ENCODE measurements around the gene PCNT.

The PCNT gene

DNA sequence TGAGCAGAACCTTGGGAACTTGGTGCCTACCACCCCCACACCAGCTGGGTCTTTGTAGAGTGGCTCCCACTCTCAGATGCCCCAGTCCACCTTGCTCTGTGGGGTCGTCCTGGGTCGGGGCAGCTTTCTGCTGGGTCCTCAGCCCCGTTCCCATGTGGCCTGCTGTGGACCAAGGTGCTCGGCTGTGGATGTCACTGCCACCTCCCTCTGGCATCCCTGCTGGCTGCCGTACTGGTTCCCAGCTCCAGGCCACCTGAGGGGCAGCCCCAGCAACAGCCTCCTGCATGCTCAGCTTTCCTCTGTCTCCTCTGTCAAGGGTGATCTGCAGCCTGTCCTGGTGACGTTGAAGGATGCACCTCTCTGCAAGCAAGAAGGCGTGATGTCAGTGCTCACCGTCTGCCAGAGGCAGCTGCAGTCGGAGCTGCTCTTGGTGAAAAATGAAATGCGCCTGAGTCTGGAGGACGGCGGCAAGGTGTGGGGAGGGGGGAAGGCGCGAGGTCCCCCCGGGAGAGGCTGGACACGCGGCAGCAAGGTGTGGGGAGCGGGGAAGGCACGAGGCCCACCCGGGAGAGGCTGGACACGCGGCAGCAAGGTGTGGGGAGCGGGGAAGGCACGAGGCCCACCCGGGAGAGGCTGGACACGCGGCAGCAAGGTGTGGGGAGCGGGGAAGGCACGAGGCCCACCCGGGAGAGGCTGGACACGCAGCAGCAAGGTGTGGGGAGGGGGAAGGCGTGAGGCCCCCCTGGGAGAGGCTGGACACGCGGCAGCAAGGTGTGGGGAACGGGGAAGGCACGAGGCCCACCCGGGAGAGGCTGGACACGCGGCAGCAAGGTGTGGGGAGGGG is 88.8 kb downstream of the PCNT start:
- no peak for DNase-seq

DNA sequence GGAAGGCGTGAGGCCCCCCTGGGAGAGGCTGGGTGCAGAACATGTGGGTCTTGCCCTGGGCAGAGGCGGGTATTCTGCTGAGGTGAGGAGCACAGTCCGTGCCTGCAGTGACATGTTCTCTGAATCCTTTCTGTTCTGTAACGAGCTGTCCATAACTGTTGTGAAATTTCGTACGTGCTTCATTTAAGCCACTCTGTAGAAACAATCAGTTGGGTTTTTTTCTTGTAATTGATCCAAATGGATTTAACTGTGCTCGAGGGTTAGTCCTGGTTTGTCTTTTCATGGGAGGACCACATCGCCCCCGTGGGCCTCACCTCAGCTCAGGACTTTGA is 89.4 kb downstream of the PCNT start:
- DNase-seq, result no peak

DNA sequence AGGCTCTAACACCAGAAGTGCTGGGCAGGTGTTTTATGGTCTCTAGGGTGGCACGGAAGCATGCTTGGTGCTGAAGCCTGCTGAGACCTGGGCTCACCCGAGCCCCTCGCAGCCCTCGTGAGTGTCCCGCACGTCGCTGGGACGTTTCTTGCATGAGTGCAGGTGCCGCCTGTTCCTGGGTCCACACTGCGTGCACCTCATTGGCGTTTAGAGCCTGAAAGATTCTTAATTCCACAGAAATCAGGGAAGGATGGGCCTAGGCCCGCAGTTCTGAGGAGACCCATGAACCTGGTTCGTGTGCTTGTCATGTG is 91.0 kb downstream of the PCNT start:
- DNase-seq, result no peak

DNA sequence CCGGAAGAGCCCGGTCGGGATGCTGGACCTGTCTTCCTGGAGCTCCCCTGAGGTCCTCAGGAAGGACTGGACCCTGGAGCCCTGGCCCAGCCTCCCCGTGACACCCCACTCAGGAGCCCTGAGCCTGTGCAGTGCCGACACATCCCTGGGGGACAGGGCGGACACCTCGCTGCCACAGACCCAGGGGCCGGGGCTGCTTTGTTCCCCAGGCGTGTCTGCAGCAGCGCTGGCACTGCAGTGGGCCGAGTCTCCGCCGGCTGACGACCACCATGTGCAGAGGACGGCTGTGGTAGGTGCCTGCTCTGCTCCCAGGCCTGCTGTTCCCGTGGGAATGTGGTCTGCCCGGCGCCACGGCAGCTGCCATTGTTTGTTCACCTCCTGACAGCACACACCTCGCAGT is 92.6 kb downstream of the PCNT start:
- DNase-seq, result no peak

DNA sequence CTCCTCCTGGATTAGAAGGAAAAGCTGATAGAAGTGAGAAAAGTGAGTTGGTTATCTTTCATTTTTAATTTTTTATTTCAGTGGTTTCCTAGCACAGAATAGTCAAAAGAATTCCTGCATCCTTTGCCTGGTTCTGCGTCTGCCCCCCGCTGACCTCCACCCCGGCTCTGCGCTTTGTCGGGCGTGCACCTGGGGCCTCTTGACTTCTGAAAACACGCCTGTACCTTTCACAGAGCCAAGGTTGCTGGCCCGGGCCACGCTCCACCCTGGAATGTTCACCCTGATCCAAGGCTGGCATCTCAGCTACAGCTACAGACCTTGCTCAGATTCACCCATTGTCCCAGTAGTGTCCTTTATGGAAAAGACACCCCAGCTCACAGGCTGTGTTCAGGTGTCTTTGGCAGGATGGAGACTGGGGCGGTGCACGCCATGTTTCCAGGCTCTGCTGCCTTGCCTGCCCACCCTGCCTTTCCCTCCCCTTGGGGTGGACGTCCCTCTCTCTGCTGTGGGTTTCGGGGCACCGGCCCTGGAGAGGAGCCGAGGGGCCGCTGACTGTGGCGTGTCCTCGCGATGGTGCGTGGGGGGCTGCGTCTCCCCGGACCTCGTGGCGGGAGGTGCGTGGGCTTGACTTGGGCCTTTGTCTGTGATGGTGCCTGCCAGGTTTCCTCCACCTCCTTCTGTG is 94.5 kb downstream of the PCNT start:
- no peak for DNase-seq

DNA sequence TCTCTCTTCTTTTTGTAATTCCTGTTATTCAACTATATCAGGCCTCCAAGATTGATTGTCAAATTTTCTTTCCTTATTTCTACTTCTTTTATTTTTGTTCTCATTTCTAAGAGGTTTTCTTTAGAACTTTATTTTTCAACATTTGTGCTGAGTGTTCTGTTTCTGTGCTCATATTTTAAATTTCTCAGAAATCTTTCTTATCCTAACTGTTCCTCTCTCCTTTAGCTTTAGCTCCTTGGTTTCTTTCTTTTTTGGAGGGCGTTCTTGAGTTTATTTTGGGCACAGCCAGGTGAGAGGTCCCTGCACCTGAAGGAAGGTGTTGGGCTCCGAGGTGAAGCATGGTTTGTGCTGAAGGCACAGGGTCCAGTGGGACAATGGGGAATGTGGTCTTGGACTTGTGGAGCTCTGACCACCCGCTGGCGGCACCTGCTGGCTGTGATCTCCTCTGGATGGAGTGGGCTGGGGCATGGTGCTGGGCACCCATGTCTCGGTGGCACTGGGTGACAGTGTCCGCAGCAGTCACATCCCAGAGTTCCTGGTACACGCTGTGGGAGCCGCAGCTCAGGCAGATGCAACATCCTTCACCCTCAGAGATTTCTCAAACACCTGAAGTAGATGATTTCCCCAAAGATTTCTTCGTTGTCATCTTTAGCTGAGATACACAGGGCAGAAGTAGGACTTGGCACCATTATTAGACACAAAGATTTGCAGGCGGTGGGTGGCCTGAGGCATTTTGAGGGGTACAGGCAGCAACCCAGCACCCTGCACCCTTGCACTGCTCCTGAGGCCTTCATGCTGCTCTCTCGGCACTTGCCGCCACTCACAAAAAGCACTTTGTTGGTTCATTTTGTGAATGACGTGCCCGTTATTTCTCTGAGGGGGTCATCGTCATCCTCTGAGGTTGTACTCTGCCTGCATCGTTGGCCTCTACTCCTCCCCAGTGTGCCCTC is 96.6 kb downstream of the PCNT start:
- no peak for DNase-seq

DNA sequence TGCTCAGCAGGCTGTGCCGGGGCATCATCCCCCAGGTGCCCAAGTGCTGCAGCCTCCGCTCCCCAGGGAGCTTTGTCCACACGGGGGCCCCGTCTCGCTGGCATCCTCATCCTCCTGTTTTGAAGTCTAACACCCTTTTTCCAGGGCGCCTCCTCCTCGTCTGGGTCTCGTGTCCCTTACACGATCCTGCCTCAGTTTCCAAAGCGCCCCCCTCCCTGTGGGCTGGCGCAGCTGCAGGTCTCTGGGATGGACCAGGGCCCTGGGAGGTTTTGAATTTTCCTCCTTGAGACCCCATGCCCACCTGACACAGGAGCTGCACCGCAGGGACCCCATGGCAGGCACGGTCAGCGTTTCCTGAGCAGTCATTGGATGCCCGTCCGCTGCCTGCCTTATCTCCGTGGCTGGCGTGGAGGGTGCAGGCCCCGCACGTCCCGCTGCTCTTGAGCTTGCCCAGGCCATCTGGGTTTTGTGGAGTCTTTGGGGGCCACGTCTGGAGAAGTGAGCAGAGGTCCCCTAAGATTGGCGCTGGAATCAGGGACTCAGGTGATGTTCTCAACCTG is 97.3 kb downstream of the PCNT start:
- no peak for DNase-seq

DNA sequence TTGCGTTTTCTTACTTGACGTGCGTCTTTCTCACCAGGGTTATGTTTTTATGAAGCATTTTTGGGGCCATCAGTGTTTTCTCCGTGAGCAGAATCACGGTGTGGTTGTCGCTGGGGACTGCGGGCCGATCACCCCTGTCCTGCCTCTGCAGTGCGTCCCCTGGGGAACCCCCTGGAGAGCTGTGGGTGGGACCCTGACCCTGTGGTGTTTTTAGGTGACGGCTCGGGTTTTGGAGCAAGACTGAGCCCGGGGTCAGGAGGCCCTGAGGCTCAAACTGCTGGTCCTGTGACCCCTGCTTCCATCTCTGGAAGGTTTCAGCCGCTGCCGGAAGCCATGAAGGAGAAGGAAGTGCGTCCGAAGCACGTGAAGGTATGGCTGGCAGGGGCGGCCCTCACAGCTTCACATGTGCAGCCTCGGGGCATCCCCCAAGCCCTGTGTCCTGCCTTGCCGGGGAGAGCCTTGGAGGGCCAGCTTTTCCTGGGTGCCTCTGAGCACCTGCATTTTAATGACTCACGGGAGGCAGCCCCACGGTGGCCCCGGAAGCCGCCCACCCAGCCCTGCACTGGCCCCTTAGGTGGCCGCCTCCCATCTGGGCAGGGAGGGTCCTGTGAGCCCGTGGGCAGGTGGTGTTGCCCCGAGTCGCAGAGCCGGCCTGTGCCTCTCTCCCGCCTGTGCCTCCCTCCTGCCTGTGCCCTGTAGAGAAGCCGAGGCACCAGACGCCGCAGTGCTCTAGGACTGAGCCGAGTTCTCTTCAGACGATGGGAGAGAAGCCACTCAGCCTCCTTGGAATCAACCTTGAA is 98.0 kb downstream of the PCNT start:
- no peak for DNase-seq

DNA sequence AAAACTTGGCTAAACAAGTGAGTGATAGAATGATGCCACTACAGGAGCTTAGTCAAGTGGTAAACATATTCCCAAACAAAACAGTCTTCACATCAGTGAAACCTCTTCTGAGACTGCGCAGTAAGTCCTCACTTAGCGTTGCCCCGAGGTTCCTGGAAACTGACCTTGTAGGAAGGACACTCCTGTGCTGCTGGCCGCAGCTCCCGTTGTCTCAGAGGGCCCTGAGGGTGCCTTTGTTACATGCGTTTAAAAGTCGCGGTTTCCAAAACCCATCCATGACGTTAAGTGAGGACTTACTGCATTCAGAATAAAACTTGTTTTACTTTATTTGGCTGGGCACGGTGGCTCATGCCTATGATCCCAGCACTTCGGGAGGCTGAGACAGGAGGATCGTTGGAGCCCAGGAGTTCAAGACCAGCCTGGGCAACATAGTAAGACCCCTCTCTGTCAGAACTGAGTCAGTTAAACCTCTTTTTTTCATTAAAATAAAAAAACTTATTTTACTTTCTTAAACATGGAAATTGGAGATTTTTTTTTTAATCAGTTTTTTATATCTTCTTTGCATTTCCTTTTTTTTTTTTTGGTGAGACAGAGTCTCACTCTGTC is 98.8 kb downstream of the PCNT start:
- no peak for DNase-seq

DNA sequence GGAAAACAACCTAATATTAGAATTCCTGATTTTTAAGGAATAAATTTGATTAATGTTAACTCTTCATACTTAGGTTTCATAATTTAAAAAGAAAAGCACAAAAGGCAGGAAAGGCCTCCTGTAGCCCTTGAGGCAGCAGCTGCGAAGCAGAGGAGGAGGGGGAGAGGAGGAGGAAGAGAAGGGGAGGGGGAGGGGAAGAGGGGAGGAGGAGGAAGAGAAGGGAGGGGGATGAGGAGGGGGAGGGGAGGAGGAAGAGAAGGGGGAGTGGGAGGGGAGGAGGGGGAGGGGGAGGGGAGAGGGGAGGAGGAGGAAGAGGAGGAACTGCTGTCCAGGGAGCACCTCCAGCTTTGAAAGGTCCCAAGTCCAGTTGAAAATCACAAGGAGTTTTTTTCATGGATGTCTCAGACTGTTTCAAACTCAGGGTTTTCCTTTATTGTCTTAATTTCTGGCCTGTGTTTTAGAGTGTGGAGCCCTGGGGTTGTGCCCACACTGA is 99.6 kb downstream of the PCNT start:
- DNase-seq, result no peak

DNA sequence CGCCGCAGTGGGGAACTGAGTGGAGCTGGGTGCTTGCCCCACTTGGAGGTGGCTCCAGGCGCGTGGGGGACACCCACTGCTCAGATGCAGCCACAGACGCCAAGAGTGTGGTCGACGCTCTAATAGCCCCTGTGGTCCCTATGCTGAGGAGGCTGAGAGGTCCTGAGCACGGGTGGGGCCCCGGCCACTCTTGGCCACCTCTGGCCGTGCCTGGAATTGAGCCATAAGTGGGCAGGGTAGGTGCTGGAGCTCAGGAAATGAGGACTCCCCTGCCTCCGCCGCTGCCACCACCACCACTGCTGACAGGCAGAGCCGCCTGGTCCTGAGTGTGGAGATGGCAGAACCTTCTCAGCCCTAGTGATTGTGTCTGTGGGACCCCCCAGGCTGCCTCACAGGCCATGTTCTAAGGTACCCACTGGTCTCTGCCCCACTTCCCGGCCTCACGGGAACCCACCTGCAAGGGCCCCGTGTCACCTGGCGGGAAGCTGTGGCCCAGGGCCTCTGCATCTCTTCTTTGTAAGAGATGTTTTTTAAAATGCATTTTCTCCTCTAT is 100.2 kb downstream of the PCNT start:
- DNase-seq, result no peak

DNA sequence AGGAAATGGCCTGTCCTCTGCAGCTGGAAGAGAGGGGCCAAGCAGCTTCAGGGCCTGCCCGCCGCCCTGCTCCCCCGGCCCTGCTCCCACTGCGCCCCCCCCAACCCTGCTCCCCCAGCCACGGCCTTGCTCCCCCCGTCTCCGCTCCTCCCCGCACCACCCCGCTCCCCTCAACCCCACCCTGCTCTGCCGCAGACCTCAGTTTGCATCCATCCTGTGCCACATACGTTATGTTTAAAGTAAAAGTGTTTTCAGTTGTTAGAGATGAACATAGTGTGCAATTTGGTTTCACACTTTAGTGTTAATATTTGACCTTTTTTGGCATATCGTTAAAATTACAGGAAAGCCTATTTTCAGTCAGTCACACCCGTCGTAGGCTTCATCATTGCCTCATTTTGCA is 100.7 kb downstream of the PCNT start:
- no peak for DNase-seq

DNA sequence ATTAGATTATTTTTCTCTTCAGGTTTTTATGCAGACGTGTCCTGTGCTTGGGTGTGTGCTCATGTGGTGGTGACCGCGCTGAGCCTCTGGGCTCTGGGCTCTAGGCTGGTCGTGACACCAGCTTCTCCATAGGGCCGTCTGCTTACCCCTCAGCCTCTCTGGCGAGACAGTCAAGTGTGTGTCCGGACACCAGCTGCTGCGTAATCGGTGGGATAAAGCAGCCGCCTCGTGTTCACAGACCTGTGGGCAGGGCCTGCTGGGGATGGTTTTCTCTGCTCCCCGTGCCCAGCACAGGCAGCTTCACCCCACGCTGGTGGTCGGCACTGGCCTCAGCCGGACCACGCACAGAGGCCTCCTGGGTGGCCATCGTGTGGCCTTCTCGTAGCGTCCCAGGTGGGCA is 101.1 kb downstream of the PCNT start:
- no peak for DNase-seq

DNA sequence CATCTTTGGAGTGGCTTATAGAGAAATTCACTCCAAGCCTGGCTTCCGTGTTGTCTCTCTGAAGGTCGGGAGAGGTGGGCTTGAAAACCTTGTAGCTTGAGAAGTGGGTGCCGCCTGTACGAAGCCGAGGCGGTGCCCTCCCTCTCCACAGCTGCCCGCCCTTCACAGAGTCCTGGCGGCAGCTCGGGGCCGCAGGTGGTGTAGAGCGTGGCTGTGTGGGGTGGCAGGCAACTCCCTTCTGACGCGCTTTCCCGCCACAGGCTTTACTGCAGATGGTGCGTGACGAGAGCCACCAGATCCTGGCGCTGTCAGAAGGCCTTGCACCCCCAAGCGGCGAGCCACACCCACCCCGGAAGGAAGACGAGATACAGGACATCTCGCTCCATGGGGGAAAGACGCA is 101.6 kb downstream of the PCNT start:
- DNase-seq, result no peak

DNA sequence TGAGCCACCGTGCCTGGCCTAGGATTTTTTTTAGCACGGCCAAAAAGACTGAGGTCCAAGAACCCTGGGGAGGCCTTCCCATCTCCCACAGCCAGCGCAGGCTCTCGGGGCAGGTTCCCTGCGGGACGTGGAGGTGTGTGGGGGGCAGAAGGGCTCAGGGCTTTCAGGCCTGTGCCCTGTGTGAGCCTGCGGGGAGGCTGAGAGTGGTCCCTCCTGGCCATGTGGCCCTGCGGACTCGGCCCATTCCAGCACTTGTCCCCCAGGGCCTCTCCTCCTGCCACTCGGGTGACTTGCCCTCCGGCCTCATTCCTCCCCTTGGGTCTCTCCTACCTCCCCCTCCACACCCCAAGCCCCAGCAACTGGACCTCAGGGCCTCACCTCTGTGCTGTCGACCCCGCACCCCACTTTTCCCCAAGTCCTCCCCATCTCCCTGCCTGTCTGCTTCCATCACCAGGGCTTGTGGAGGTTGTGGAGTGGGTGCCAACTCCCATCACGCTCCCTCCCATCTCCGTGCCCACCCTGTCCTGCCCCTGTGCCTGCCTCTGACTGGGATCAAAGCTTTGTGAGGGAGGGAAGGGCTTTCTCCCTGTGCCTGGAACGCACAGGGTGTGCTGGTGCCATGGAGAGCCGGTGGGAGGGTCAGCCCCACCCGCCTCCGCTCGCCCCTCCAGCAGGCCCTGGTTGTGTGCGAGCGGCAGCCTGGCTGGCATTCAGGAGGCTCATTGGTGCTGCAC is 102.5 kb downstream of the PCNT start:
- no peak for DNase-seq

DNA sequence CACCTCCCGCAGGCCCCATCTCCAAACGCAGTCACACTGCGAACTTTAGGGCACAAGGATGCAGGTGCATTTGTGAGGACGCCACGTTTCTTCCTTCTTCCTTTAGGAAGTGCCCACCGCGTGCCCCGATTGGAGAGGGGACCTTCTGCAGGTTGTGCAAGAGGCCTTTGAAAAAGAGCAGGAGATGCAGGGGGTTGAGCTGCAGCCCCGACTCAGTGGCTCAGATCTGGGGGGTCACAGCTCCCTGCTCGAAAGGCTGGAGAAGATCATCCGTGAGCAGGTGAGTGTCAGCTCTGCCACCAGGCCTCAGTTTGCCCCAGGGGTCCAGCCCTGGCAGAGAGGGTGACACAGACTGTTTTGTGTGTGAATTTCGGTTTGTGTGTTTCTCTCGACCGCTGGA is 103.6 kb downstream of the PCNT start:
- no peak for DNase-seq

DNA sequence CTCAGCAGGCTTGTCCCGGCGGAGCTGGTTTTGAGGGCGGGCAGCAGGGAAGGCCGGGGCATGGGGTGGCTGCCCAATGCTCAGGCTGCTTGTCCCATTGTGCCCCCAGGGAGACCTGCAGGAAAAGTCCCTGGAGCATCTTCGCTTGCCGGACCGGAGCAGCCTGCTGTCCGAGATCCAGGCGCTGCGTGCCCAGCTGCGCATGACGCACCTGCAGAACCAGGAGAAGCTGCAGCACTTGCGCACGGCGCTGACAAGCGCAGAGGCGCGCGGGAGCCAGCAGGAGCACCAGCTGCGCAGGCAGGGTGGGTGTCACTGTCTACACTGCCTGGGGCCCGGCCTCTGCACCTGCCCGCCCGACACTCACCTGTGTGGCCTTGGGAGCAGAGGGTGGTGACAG is 104.3 kb downstream of the PCNT start:
- no peak for DNase-seq

DNA sequence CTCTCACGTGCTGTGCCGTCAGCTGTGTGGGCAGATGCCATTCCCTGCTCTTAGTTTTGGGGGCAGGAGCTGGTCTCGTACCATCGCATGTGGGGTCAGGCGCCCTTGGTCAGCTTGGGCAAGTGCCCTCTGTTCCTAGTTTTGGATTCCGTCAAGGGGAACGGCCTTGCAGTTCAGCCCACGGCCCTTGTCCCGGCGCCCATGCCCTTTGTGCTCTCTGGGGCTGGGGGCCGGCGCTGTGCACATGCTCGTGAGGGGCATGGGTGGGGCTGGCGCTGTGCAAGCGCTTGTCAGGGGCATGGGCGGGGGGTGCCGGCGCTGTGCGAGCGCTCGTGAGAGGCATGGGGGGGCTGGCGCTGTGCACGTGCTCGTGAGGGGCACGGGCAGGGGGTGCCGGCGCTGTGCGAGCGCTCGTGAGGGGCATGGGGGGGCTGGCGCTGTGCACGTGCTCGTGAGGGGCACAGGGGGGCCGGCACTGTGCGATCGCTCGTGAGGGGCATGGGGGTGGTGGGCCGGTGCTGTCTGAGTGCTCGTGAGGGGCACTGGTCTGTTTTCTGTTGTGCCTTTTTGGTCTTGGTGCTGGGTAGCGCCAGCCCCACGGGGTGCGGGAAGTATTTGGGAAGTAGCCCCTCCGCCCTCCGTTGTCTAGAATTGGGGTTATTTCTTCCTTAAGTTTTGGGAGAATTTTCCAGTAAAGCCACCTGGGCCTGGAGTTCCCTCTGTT is 105.2 kb downstream of the PCNT start:
- DNase-seq, result no peak

DNA sequence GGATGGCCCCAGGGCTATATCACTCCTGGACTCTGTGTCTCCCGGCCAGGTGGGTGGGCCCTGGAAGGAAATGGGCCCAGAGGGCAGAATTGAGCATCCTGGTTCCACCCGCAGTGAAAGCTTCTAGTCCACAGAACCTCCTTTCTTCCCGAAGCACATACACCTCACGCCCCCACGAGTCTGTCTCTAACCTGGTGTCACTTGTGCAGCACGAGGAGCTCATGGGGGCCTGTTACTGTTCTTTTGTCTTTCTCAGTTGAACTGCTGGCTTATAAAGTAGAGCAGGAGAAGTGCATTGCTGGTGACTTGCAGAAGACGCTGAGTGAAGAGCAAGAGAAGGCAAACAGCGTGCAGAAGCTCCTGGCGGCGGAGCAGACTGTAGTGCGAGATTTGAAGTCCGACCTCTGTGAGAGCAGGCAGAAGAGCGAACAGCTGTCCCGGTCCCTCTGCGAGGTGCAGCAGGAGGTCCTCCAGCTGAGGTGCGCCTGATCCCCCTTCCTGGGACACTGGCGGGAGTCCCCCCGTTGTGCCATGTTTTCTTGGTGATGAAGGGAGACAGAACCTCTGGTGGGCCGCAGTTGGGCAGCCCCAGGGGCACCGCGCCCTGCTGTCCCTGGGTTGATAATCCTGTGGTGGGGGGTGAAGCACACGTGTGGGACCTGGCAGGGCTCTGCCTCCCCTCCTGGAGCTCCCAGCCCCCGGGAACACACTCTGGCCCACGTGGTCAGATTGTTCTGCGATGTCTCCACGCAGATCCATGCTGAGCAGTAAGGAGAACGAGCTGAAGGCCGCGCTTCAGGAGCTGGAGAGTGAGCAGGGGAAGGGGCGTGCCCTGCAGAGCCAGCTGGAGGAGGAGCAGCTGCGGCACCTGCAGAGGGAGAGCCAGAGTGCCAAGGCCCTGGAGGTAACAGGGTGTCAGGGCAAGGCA is 106.1 kb downstream of the PCNT start:
- DNase-seq, result no peak
